Measurements from ENCODE around the gene ITIH4.

GRCh38 chr3:52839268-52839575 lies 8.8 kb upstream of the ITIH4 start:
- TF ChIP-seq, protein P1, sequence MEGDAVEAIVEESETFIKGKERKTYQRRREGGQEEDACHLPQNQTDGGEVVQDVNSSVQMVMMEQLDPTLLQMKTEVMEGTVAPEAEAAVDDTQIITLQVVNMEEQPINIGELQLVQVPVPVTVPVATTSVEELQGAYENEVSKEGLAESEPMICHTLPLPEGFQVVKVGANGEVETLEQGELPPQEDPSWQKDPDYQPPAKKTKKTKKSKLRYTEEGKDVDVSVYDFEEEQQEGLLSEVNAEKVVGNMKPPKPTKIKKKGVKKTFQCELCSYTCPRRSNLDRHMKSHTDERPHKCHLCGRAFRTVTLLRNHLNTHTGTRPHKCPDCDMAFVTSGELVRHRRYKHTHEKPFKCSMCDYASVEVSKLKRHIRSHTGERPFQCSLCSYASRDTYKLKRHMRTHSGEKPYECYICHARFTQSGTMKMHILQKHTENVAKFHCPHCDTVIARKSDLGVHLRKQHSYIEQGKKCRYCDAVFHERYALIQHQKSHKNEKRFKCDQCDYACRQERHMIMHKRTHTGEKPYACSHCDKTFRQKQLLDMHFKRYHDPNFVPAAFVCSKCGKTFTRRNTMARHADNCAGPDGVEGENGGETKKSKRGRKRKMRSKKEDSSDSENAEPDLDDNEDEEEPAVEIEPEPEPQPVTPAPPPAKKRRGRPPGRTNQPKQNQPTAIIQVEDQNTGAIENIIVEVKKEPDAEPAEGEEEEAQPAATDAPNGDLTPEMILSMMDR (conservative IDR thresholded peaks at IDR 0.05 in 1 of 2, IDR thresholded peaks at IDR 0.05 in 1 of 2; ENCODE audit: extremely low read depth in 1 of 2, insufficient read depth in 1 of 2, low read depth in 1 of 2, low read length in 2 of 2) = no peak
- no peak for TF ChIP-seq EZH2 (IDR thresholded peaks at IDR 0.05; ENCODE audit: borderline replicate concordance, low read length)
